ENCODE measurements around the gene RRAS2. TPM values are rescaled to one million over a fixed set of nuclear protein-coding genes. Genes with fewer than 3 reads are reported as not detected.

Gene RRAS2
- total and polyA plus RNA-seq, 2 of the 4 experiments (the other 2 are of a cell fraction): 85.5 to 106 TPM

DNA sequence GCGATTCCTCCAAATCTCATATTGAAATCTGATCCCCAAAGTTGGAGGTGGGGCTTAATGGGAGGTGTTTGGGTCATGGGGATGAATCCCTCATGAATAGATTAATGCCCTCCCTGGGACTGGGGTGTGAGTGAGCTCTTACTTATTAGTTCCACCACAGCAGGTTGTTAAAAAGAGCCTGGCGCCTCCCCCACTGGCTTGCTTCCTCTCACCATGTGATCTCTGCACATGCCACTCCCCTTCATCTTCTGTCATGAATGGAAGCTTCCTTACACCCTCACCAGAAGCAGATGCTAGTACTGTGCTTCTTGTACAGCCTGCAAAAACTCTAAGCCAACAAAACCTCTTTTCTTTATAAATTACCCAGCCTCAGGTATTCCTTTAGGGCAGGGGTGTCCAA lies 8.8 kb downstream of the RRAS2 start:
- Histone ChIP-seq H3K36me3 (ENCODE audit: control insufficient read depth, insufficient read depth, low read length) (peaks cover 3% of the 10 kb centered on the region), H3K18ac (ENCODE audit: low read depth, low read length) (no peak overlapping the region), H2BK15ac (ENCODE audit: low read depth, low read length) (no peak overlapping the region), H3K9ac (ENCODE audit: low read depth, low read length) (no peak overlapping the region), H3K27ac (ENCODE audit: insufficient read depth, low read length) (no peak overlapping the region), H2AK5ac (ENCODE audit: low read depth, low read length) (no peak overlapping the region), H3K14ac (replicated peaks; ENCODE audit: low read depth, low read length) (no peak overlapping the region), H3K9me1 (ENCODE audit: insufficient read depth, low read length) (peaks cover 3% of the 10 kb centered on the region; the same call in 1 of the 2 replicates), H3K27me3 (ENCODE audit: control insufficient read depth, insufficient read depth, low read length) (no peaks in the 10 kb centered on the region), H3K4me1 (ENCODE audit: control insufficient read depth, insufficient read depth, low read length) (peaks cover 2% of the 10 kb centered on the region; the same call in 1 of the 2 replicates), H3K4me2 (ENCODE audit: low read depth, low read length) (no peak overlapping the region), H2BK120ac (ENCODE audit: low read depth, low read length) (no peak overlapping the region), H4K5ac (ENCODE audit: low read depth, low read length) (no peak overlapping the region), H3K9me3 (ENCODE audit: control insufficient read depth, insufficient read depth, low read length) (no peaks in the 10 kb centered on the region), H3K23ac (ENCODE audit: low read depth, low read length) (no peak overlapping the region), H3K79me1 (ENCODE audit: low read depth in 1 of 2, low read length in 2 of 2) (peaks cover 3 to 51% of the 10 kb centered on the region in 2 experiments), H2BK20ac (ENCODE audit: low read depth, low read length) (no peak overlapping the region), H4K91ac (ENCODE audit: insufficient read depth, low read depth, low read length) (no peak overlapping the region), H2BK5ac (ENCODE audit: low read depth, low read length, poor library complexity, severe bottlenecking) (no peak overlapping the region), H2AK9ac (replicated peaks; ENCODE audit: low read depth, low read length, poor library complexity) (no peak overlapping the region), H3K4ac (ENCODE audit: low read depth, low read length) (no peak overlapping the region), H3K56ac (ENCODE audit: extremely low read depth, insufficient read depth, low read length) (no peak overlapping the region), H2AFZ (replicated peaks; ENCODE audit: low read length, poor library complexity) (no peak overlapping the region), H3K4me3 (ENCODE audit: insufficient read depth, low read depth, low read length) (no peak overlapping the region), H4K20me1 (ENCODE audit: insufficient read depth, low read length) (peaks cover 49% of the 10 kb centered on the region), H4K8ac (ENCODE audit: low read depth in 2 of 2, low read length in 2 of 2) (no peak overlapping the region)
- no peak for DNase-seq
- WGBS, 2 experiments (ENCODE audit: extremely low coverage in 2 of 2, insufficient read length in 1 of 2): 100% methylated on average over 1 of the region's 2 CpGs; no CpG with 5 or more reads in 1 of the 2 experiments
- ChIA-PET POLR2A (ENCODE audit: unreplicated experiment) (no interaction called here), CTCF (no interaction called here)
- dilution Hi-C loops (cut with HindIII; ENCODE audit: low sequenced_read_pairs, unreplicated experiment) (no loop called here), intact Hi-C loops (cut with micrococcal nuclease) (no loop called here), in situ Hi-C loops (cut with MboI; ENCODE audit: low sequenced_read_pairs) (no loop called here)
- no peak for TF ChIP-seq MAZ (IDR thresholded peaks at IDR 0.05; ENCODE audit: borderline replicate concordance, low read depth, low read length)
- TF ChIP-seq RAD21 (IDR thresholded peaks at IDR 0.05; ENCODE audit: low read length): no peak
- TF ChIP-seq, protein P1, sequence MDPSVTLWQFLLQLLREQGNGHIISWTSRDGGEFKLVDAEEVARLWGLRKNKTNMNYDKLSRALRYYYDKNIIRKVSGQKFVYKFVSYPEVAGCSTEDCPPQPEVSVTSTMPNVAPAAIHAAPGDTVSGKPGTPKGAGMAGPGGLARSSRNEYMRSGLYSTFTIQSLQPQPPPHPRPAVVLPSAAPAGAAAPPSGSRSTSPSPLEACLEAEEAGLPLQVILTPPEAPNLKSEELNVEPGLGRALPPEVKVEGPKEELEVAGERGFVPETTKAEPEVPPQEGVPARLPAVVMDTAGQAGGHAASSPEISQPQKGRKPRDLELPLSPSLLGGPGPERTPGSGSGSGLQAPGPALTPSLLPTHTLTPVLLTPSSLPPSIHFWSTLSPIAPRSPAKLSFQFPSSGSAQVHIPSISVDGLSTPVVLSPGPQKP (IDR thresholded peaks at IDR 0.05; ENCODE audit: borderline replicate concordance, low read depth, low read length): no peak
- TF ChIP-seq, protein P2, sequence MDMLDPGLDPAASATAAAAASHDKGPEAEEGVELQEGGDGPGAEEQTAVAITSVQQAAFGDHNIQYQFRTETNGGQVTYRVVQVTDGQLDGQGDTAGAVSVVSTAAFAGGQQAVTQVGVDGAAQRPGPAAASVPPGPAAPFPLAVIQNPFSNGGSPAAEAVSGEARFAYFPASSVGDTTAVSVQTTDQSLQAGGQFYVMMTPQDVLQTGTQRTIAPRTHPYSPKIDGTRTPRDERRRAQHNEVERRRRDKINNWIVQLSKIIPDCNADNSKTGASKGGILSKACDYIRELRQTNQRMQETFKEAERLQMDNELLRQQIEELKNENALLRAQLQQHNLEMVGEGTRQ (IDR thresholded peaks at IDR 0.05; ENCODE audit: low read depth, low read length): no peak
- TF ChIP-seq POLR2A (IDR thresholded peaks at IDR 0.05; ENCODE audit: low read depth, low read length): no peak
- no peak for TF ChIP-seq FOS (IDR thresholded peaks at IDR 0.05; ENCODE audit: low read depth, low read length)
- TF ChIP-seq SMC3 (IDR thresholded peaks at IDR 0.05; ENCODE audit: low read depth, low read length): no peak
- TF ChIP-seq NFE2L2 (IDR thresholded peaks at IDR 0.05; ENCODE audit: low read depth, low read length): no peak
- TF ChIP-seq CHD1 (IDR thresholded peaks at IDR 0.05; ENCODE audit: low read depth, low read length): no peak
- TF ChIP-seq BHLHE40 (IDR thresholded peaks at IDR 0.05; ENCODE audit: low read depth, low read length): no peak
- no peak for TF ChIP-seq MXI1 (IDR thresholded peaks at IDR 0.05; ENCODE audit: borderline replicate concordance, low read depth, low read length)
- TF ChIP-seq, protein P3, sequence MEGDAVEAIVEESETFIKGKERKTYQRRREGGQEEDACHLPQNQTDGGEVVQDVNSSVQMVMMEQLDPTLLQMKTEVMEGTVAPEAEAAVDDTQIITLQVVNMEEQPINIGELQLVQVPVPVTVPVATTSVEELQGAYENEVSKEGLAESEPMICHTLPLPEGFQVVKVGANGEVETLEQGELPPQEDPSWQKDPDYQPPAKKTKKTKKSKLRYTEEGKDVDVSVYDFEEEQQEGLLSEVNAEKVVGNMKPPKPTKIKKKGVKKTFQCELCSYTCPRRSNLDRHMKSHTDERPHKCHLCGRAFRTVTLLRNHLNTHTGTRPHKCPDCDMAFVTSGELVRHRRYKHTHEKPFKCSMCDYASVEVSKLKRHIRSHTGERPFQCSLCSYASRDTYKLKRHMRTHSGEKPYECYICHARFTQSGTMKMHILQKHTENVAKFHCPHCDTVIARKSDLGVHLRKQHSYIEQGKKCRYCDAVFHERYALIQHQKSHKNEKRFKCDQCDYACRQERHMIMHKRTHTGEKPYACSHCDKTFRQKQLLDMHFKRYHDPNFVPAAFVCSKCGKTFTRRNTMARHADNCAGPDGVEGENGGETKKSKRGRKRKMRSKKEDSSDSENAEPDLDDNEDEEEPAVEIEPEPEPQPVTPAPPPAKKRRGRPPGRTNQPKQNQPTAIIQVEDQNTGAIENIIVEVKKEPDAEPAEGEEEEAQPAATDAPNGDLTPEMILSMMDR (conservative IDR thresholded peaks at IDR 0.05; ENCODE audit: low read depth, low read length): no peak
- no peak for TF ChIP-seq RFX5 (IDR thresholded peaks at IDR 0.05; ENCODE audit: low read depth, low read length)
- TF ChIP-seq MAFK (IDR thresholded peaks at IDR 0.05; ENCODE audit: low read depth, low read length): no peak
- no peak for ATAC-seq (ENCODE audit: low read depth)
- no TSS peak for BruUV-seq (replicated peaks)
